A549 (cell line): Measurements from ENCODE around the gene PRMT5. TPM values are rescaled to one million over a fixed set of nuclear protein-coding genes. Genes with fewer than 3 reads are reported as not detected.

ENCODE experiments used
- ATAC-seq, 2 experiments: fragments of 200-7000 bp in 1 of 2; fragments of >200 bp in 1 of 2; cut with Nextera tagmentation in 1 of 2; cut with Tn5 transposase in 1 of 2; 3 replicates each; pipeline versions ENCODE4 v1.8.0 to v1.9.1; 2018 to 2020; ENCODE audit warnings: mild to moderate bottlenecking in 1 of 2, moderate library complexity in 1 of 2
- CTCF ChIA-PET: fragments of 300-600 bp; sonication (Branson Sonifier 250); formaldehyde crosslinking; extraction: SDS; loops from one replicate; lab custom pipeline; 2021; ENCODE audit warnings: antibody characterized with exemption, inconsistent platforms; lab: Yijun Ruan, JAX
- POLR2A ChIA-PET: fragments of 350-600 bp; formaldehyde crosslinking; extraction: SDS; loops from one replicate; lab custom pipeline; 2021; ENCODE audit warnings: antibody characterized with exemption, inconsistent platforms; lab: Yijun Ruan, JAX
- DNase-seq, 2 experiments: peaks; one replicate each; pipeline versions ENCODE4 v3.0.0 to v3.0.0-alpha.2; 2011 to 2016; ENCODE audit warnings: low read depth in 1 of 2, low spot score in 1 of 2
- FAIRE-seq: peaks from 2 replicates; lab custom pipeline; 2011; peaks lifted over from hg19 to GRCh38; lab: Jason Lieb, UNC
- H3K27ac ChIP-seq, 2 experiments: fragments of >200 bp; sonication (Bioruptor Twin); formaldehyde crosslinking; 3 replicates each; pipeline ENCODE4 v1.5.1; 2016 to 2017
- H3K4me1 ChIP-seq: fragments of >200 bp; sonication (Bioruptor Twin); formaldehyde crosslinking; 3 replicates; pipeline ENCODE4 v1.6.1; 2016
- H3K4me2 ChIP-seq: fragments of >200 bp; sonication (Bioruptor Twin); formaldehyde crosslinking; 3 replicates; pipeline ENCODE4 v1.6.1; 2016
- H3K4me3 ChIP-seq: fragments of >200 bp; sonication (Bioruptor Twin); formaldehyde crosslinking; 3 replicates; pipeline ENCODE4 v1.5.1; 2016
- H3K9me3 ChIP-seq: fragments of >200 bp; sonication (Bioruptor Twin); formaldehyde crosslinking; 3 replicates; pipeline ENCODE4 v1.6.1; 2016
- BHLHE40 ChIP-seq: IDR thresholded peaks from 2 replicates; pipeline ENCODE4 v1.6.1; 2012; ENCODE audit warnings: low read depth, low read length, inconsistent platforms
- CEBPB ChIP-seq, 2 experiments: fragments of >200 bp in 1 of 2; sonication (Bioruptor Twin) in 1 of 2; formaldehyde crosslinking in 1 of 2; IDR thresholded peaks; 2 replicates each; pipeline ENCODE4 v1.6.1; 2012 to 2016
- FOSB ChIP-seq: fragments of 250-450 bp; sonication (Bioruptor Pico); IDR thresholded peaks from 2 replicates; pipeline ENCODE4 v1.5.0; 2020; ENCODE audit warnings: mild to moderate bottlenecking, moderate library complexity
- FOSL2 ChIP-seq, 2 experiments: fragments of 450-650 bp in 1 of 2; fragments of >200 bp in 1 of 2; sonication (Bioruptor Twin) in 1 of 2; formaldehyde crosslinking; IDR thresholded peaks; 2 replicates each; pipeline versions ENCODE4 v1.5.0 to v1.6.1; 2016 to 2020; ENCODE audit warnings: mild to moderate bottlenecking in 1 of 2, moderate library complexity in 1 of 2
- HOXA7 ChIP-seq: fragments of 250-450 bp; sonication (Bioruptor Pico); IDR thresholded peaks from 2 replicates; pipeline ENCODE4 v1.5.0; 2020; ENCODE audit warnings: mild to moderate bottlenecking, moderate library complexity
- HOXB5 ChIP-seq: fragments of 250-450 bp; sonication (Bioruptor Pico); IDR thresholded peaks from 2 replicates; pipeline ENCODE4 v1.5.0; 2020; ENCODE audit warnings: mild to moderate bottlenecking, moderate library complexity
- JUN ChIP-seq, 2 experiments: fragments of >200 bp; sonication (Bioruptor Twin); formaldehyde crosslinking; IDR thresholded peaks; 2 replicates in 1 of 2; 3 replicates in 1 of 2; pipeline ENCODE4 v1.6.1; 2016 to 2017
- MAZ ChIP-seq: fragments of 150-350 bp; IDR thresholded peaks from 2 replicates; pipeline ENCODE4 v1.6.1; 2014; ENCODE audit warnings: antibody characterized with exemption, low read depth, low read length, borderline replicate concordance
- MYC ChIP-seq: IDR thresholded peaks from 2 replicates; pipeline ENCODE4 v1.6.1; 2012; ENCODE audit warnings: mild to moderate bottlenecking, inconsistent platforms, low read length, improper control_type of control experiment, borderline replicate concordance
- PHF8 ChIP-seq: fragments of 200-600 bp; sonication (generic); IDR thresholded peaks from 2 replicates; pipeline ENCODE4 v1.6.1; 2016; ENCODE audit warnings: low read depth, mild to moderate bottlenecking, antibody characterized with exemption, moderate library complexity, borderline replicate concordance
- POLR2A ChIP-seq: IDR thresholded peaks from 2 replicates; pipeline ENCODE4 v1.6.1; 2012; ENCODE audit warnings: mild to moderate bottlenecking, low read length
- POLR2AphosphoS2 ChIP-seq: conservative IDR thresholded peaks from 2 replicates; pipeline ENCODE4 v1.6.1; 2012; ENCODE audit warnings: low read length, improper control_type of control experiment, inconsistent platforms
- RARB ChIP-seq: fragments of 250-450 bp; sonication (Bioruptor Pico); IDR thresholded peaks from 2 replicates; pipeline ENCODE4 v1.8.0; 2021; ENCODE audit warnings: mild to moderate bottlenecking, moderate library complexity
- RCOR1 ChIP-seq: fragments of 150-350 bp; IDR thresholded peaks from 2 replicates; pipeline ENCODE4 v1.6.1; 2014; ENCODE audit warnings: antibody characterized with exemption, low read length, low read depth
- RFX5 ChIP-seq: fragments of 450-650 bp; IDR thresholded peaks from 2 replicates; pipeline ENCODE4 v1.7.1; 2014; ENCODE audit warnings: antibody characterized with exemption, mild to moderate bottlenecking, moderate library complexity
- SMC3 ChIP-seq: fragments of >200 bp; sonication (Bioruptor Twin); formaldehyde crosslinking; IDR thresholded peaks from 3 replicates; pipeline ENCODE4 v1.6.1; 2018; ENCODE audit warnings: inconsistent platforms
- TP53 ChIP-seq: fragments of 250-450 bp; sonication (Bioruptor Pico); IDR thresholded peaks from 2 replicates; pipeline ENCODE4 v1.5.0; 2021; ENCODE audit warnings: mild to moderate bottlenecking, moderate library complexity
- ZNF302 ChIP-seq: fragments of 250-450 bp; sonication (Bioruptor Pico); IDR thresholded peaks from 2 replicates; pipeline ENCODE4 v1.9.0; 2021; ENCODE audit warnings: inconsistent platforms, mild to moderate bottlenecking, moderate library complexity
- WGBS: methylation state at CpG from one replicate; pipeline ENCODE4 v1.1.6; 2017; ENCODE audit errors: missing lambda C conversion rate; 5-methylcytosine and 5-hydroxymethylcytosine counted together
- polyA plus RNA-seq, 4 experiments: library from polyadenylated mRNA; depleted of rRNA in 3 of 4; stranded (reverse); fragments of >200 nt; fragmentation: RNase III in 1 of 4; extraction: RNeasy Plus Mini Kit Qiagen cat#74134 plus additional on column Dnase treatment in 1 of 4; gene quantifications; 2 replicates in 3 of 4; 3 replicates in 1 of 4; pipeline ENCODE4 v1.2.3, GENCODE V29; 2011 to 2017
- TF ChIP-seq, protein P1 (sequence below): IDR thresholded peaks from 2 replicates; pipeline ENCODE4 v1.6.1; 2012
- TF ChIP-seq, protein P2 (sequence below): IDR thresholded peaks from 2 replicates; pipeline ENCODE4 v1.6.1; 2012; ENCODE audit warnings: low read depth, borderline replicate concordance
- TF ChIP-seq, protein P3 (sequence below): fragments of >200 bp; sonication (Bioruptor Twin); formaldehyde crosslinking; IDR thresholded peaks from 3 replicates; pipeline ENCODE4 v1.6.1; 2016
- TF ChIP-seq, protein P4 (sequence below): fragments of 150-350 bp; IDR thresholded peaks from 2 replicates; pipeline ENCODE4 v1.6.1; 2014; ENCODE audit warnings: low read depth, mild to moderate bottlenecking, low read length
- TF ChIP-seq, protein P5 (sequence below): IDR thresholded peaks from 2 replicates; pipeline ENCODE4 v1.6.1; 2012

The PRMT5 gene
- polyA plus RNA-seq, 2 of the 4 experiments (the other 2 are of a cell fraction) = 188 to 214 TPM

DNA sequence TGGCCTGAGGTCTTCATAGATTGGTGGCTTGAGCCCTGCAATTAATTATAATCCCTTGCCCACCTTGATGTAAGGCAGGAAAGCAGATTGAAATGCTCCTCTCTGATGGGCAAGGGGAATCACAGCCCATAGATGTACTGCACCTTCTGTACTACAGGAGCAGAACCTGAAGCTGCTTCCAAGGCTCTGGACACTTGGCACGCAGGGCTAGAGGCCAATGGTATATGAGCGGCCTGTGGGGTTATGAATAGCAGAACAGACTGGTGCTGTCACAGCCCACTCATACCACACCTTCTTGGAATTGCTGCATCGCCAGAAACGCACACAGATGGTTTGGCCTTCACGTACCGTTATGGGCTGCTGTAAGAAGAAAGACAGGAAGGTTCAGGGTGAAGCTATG lies 8.5 kb downstream of the PRMT5 start:
- ATAC-seq (no peak), DNase-seq (no peak), FAIRE-seq (no peak)
- 92% methylated on average over 6 of the region's 6 CpGs for WGBS
- Histone ChIP-seq H3K4me3 (no peak overlapping the region), H3K4me2 (no peak overlapping the region), H3K4me1 (peaks cover 18% of the 10 kb centered on the region), H3K27ac (no peak overlapping the region), H3K9me3 (no peaks in the 10 kb centered on the region)
- TF ChIP-seq FOSB (CRISPR knock-in tag) = no peak
- no peak for TF ChIP-seq MAZ
- no peak for TF ChIP-seq POLR2A
- TF ChIP-seq RARB (CRISPR knock-in tag) = no peak
- no peak for TF ChIP-seq JUN (IDR thresholded peaks at IDR 0.05)
- TF ChIP-seq, protein P1, sequence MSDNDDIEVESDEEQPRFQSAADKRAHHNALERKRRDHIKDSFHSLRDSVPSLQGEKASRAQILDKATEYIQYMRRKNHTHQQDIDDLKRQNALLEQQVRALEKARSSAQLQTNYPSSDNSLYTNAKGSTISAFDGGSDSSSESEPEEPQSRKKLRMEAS = no peak
- no peak for TF ChIP-seq HOXB5 (CRISPR knock-in tag)
- CTCF ChIA-PET = interaction anchor here (0.9 to 14.6 kb wide), 5 partner anchors 10 to 364 kb away, joined by 3 to 118 read pairs (median 6); partner anchors contain the start of genes AJUBA and PRMT5
- POLR2A ChIA-PET = interaction anchor here (1.0 to 2.6 kb wide), 3 partner anchors 8 to 37 kb away, joined by 3 to 51 read pairs (median 3); partner anchors contain the start of genes HAUS4 and PRMT5

DNA sequence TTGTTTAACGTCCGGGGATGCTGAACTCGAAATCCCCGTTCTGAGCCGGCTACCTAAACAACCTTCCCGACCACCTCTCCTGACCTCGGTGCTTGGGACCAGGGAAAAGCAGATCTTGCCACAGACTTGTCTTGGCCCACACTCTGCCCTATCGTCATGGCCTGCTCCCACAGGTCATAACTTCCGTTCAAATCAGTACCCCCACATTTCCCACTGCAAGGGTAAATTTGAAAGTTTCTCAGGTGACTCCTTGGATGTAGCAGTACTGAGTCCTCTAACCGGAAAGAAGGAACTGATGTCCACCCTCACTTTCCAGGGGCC lies 9.6 kb downstream of the PRMT5 start:
- H3K27ac ChIP-seq = peak overlapping the region; percentile 54 to 78; a peak in 5 of 6 replicates
- FAIRE-seq (no peak), DNase-seq (no peak), ATAC-seq (peak in 1 of 2 experiments; percentile 48; a peak in 5 of 6 replicates)
- POLR2A ChIA-PET = interaction anchor here (0.9 to 2.6 kb wide), 10 partner anchors 10 to 153 kb away, joined by 3 to 51 read pairs (median 4); partner anchors contain the start of genes HAUS4, OXA1L and PRMT5
- 20% methylated on average over 10 of the region's 10 CpGs for WGBS
- peaks cover 18% of the 10 kb centered on the region for H3K4me1 ChIP-seq
- CTCF ChIA-PET = interaction anchor here (0.5 to 14.6 kb wide), 10 partner anchors 11 to 363 kb away, joined by 3 to 118 read pairs (median 3); partner anchors contain the start of gene PRMT5
- TF ChIP-seq, protein P2, sequence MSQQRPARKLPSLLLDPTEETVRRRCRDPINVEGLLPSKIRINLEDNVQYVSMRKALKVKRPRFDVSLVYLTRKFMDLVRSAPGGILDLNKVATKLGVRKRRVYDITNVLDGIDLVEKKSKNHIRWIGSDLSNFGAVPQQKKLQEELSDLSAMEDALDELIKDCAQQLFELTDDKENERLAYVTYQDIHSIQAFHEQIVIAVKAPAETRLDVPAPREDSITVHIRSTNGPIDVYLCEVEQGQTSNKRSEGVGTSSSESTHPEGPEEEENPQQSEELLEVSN = no peak; the same call in 1 of the 2 replicates
- TF ChIP-seq, protein P3, sequence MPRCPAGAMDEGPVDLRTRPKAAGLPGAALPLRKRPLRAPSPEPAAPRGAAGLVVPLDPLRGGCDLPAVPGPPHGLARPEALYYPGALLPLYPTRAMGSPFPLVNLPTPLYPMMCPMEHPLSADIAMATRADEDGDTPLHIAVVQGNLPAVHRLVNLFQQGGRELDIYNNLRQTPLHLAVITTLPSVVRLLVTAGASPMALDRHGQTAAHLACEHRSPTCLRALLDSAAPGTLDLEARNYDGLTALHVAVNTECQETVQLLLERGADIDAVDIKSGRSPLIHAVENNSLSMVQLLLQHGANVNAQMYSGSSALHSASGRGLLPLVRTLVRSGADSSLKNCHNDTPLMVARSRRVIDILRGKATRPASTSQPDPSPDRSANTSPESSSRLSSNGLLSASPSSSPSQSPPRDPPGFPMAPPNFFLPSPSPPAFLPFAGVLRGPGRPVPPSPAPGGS = 0 out of 3 replicates have a peak, but pooled peaks have one; percentile 45
- peak overlapping the region; percentile 68 for H3K4me2 ChIP-seq
- no peaks in the 10 kb centered on the region for H3K9me3 ChIP-seq
- H3K4me3 ChIP-seq = peak overlapping the region; percentile 30

DNA sequence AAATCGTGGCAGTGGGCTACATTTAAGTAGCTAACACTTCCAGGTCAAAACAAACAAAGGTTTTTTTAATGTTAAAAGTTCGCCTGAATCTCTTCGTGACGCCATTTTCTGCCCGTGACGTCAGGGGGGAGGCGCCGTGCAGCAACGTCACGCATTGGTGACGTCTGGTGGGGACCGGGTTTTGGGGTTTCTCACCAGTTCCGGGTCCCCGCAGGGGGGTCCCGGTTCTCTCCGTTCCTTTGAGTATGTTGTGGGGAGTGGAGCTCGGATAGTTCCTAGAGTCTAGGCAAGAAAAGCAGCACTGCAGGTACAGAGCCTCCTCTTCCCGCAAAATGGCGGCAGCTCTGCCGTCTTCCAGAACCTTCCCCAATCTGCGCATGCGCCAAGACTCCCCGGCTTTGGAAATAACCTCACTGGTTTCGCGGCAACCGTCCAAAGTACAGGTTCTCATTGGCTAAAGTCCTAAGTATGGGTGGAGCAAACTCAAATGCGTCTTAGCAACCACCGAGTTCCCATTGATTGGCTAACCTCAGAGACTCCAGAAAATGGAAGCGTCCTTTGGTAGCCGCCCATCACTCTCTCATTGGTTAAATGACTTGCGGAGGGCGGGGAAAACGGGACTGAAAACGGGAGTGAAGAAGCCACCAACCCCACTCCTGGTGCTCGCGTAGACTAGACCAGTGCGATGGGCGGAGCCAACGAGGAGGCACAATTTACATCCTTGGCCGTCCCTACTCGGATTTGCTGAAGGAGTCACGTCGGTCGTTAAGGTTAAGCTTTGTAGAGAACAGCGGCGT lies 10.2 kb downstream of the PRMT5 start, which contains the start of gene RBM23:
Gene RBM23, minus strand, starts transcription at position 346 of the 797 bp plus-strand sequence.
- Histone ChIP-seq H3K9me3 (no peaks in the 10 kb centered on the region), H3K4me1 (peaks cover 18% of the 10 kb centered on the region), H3K4me3 (peak within 1 kb of the TSS; percentile 71), H3K27ac (peak within 1 kb of the TSS; percentile 87 to 92), H3K4me2 (peak within 1 kb of the TSS; percentile 82)
- DNase-seq (peak; percentile 95 to 100), FAIRE-seq (peak; percentile 89), ATAC-seq (peak; percentile 96 to 98)
- ChIA-PET POLR2A (interaction anchor here (0.5 to 2.6 kb wide), 11 partner anchors 10 to 206 kb away, joined by 3 to 51 read pairs (median 4); partner anchors contain the start of genes HAUS4, OXA1L and PRMT5), CTCF (interaction anchor here (0.6 to 14.6 kb wide), 10 partner anchors 11 to 362 kb away, joined by 3 to 118 read pairs (median 3); partner anchors contain the start of gene PRMT5)
- WGBS = under 1% methylated on average over 46 of the region's 46 CpGs
- TF ChIP-seq, protein P3 = peak; percentile 27; the same call in 1 of the 3 replicates
- TF ChIP-seq, protein P4, sequence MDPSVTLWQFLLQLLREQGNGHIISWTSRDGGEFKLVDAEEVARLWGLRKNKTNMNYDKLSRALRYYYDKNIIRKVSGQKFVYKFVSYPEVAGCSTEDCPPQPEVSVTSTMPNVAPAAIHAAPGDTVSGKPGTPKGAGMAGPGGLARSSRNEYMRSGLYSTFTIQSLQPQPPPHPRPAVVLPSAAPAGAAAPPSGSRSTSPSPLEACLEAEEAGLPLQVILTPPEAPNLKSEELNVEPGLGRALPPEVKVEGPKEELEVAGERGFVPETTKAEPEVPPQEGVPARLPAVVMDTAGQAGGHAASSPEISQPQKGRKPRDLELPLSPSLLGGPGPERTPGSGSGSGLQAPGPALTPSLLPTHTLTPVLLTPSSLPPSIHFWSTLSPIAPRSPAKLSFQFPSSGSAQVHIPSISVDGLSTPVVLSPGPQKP = no peak
- TF ChIP-seq PHF8 = peak; percentile 93
- TF ChIP-seq CEBPB (IDR thresholded peaks at IDR 0.05) = no peak
- TF ChIP-seq JUN (IDR thresholded peaks at IDR 0.05) = peak; percentile 70 to 83; a peak in 3 of 5 replicates
- no peak for TF ChIP-seq TP53 (CRISPR knock-in tag)
- peak; percentile 92 for TF ChIP-seq RFX5
- no peak for TF ChIP-seq BHLHE40
- TF ChIP-seq, protein P5, sequence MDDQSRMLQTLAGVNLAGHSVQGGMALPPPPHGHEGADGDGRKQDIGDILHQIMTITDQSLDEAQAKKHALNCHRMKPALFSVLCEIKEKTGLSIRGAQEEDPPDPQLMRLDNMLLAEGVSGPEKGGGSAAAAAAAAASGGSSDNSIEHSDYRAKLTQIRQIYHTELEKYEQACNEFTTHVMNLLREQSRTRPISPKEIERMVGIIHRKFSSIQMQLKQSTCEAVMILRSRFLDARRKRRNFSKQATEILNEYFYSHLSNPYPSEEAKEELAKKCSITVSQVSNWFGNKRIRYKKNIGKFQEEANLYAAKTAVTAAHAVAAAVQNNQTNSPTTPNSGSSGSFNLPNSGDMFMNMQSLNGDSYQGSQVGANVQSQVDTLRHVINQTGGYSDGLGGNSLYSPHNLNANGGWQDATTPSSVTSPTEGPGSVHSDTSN = peak; percentile 8; the same call in 1 of the 2 replicates
- no peak for TF ChIP-seq RCOR1
- TF ChIP-seq MYC = 0 out of 2 replicates have a peak, but pooled peaks have one; percentile 26
- no peak for TF ChIP-seq ZNF302 (CRISPR knock-in tag)
- no peak for TF ChIP-seq POLR2AphosphoS2
- TF ChIP-seq, protein P2 = 0 out of 2 replicates have a peak, but pooled peaks have one; percentile 4
- TF ChIP-seq POLR2A = peak; percentile 75
- TF ChIP-seq FOSL2 (IDR thresholded peaks at IDR 0.05) = no peak
- 0 out of 2 replicates have a peak, but pooled peaks have one; percentile 23 for TF ChIP-seq FOSL2 (CRISPR knock-in tag; IDR thresholded peaks at IDR 0.05)
- 0 out of 2 replicates have a peak, but pooled peaks have one; percentile 39 for TF ChIP-seq HOXA7 (CRISPR knock-in tag)
- no peak for TF ChIP-seq SMC3
